ENCODE results near the gene MTMR3. TPM values are rescaled to one million over a fixed set of nuclear protein-coding genes. Genes with fewer than 3 reads are reported as not detected.

MTMR3 gene
- total and polyA plus RNA-seq, 2 of the 8 experiments (the other 6 are each of a cell fraction or from before 2014, with no cell fraction given) = 16.9 to 18.5 TPM

GRCh38 chr22:29979777-29980321 is 96.9 kb downstream of the MTMR3 start (continued):
- TF ChIP-seq CHD7 (IDR thresholded peaks at IDR 0.05; ENCODE audit: insufficient replicate concordance, low read length) = no peak
- no peak for TF ChIP-seq SIN3A (conservative IDR thresholded peaks at IDR 0.05 in 1 of 2, IDR thresholded peaks at IDR 0.05 in 1 of 2; ENCODE audit: low read depth in 1 of 2, low read length in 2 of 2)
- TF ChIP-seq CHD1 (IDR thresholded peaks at IDR 0.05; ENCODE audit: low read depth, low read length) = no peak
- no peak for TF ChIP-seq MAFK (IDR thresholded peaks at IDR 0.05; ENCODE audit: low read depth, low read length)
- TF ChIP-seq TAF7 (optimal IDR thresholded peaks at IDR 0.05; ENCODE audit: borderline replicate concordance, low read depth, low read length) = no peak
- TF ChIP-seq CREB1 (IDR thresholded peaks at IDR 0.05) = no peak
